WTC11 (cell line): ENCODE data around the gene CHN1. TPM values are rescaled to one million over a fixed set of nuclear protein-coding genes. Genes with fewer than 3 reads are reported as not detected.

ENCODE experiments used
- ARID4B ChIP-seq: sonication (generic); formaldehyde crosslinking; IDR thresholded peaks from 2 replicates; pipeline ENCODE4 v1.8.0; 2023; ENCODE audit warnings: missing genetic modification reagents, mild to moderate bottlenecking, borderline replicate concordance
- CBFB ChIP-seq: sonication (generic); formaldehyde crosslinking; IDR thresholded peaks from 2 replicates; pipeline ENCODE4 v1.8.1; 2022; ENCODE audit warnings: mild to moderate bottlenecking, low read depth, missing genetic modification reagents
- CREM ChIP-seq: sonication (generic); formaldehyde crosslinking; IDR thresholded peaks from 2 replicates; pipeline ENCODE4 v1.8.1; 2022; ENCODE audit warnings: mild to moderate bottlenecking, missing genetic modification reagents, moderate library complexity
- ELF4 ChIP-seq: sonication (generic); formaldehyde crosslinking; IDR thresholded peaks from 2 replicates; pipeline ENCODE4 v1.8.1; 2022; ENCODE audit warnings: low read depth, mild to moderate bottlenecking, moderate library complexity, missing genetic modification reagents
- FOXP1 ChIP-seq: sonication (generic); formaldehyde crosslinking; IDR thresholded peaks from 2 replicates; pipeline ENCODE4 v1.8.0; 2022; ENCODE audit warnings: missing genetic modification reagents, mild to moderate bottlenecking, moderate library complexity, borderline replicate concordance
- GABPB1 ChIP-seq: sonication (generic); formaldehyde crosslinking; IDR thresholded peaks from 2 replicates; pipeline ENCODE4 v1.8.1; 2023; ENCODE audit warnings: mild to moderate bottlenecking, missing genetic modification reagents
- HMGXB4 ChIP-seq: sonication (generic); formaldehyde crosslinking; IDR thresholded peaks from 2 replicates; pipeline ENCODE4 v1.8.1; 2023; ENCODE audit warnings: mild to moderate bottlenecking, moderate library complexity, missing genetic modification reagents
- IRF2 ChIP-seq: sonication (generic); formaldehyde crosslinking; IDR thresholded peaks from 2 replicates; pipeline ENCODE4 v1.8.0; 2022; ENCODE audit warnings: low read depth, missing genetic modification reagents, borderline replicate concordance
- NR1H2 ChIP-seq: sonication (generic); formaldehyde crosslinking; IDR thresholded peaks from 2 replicates; pipeline ENCODE4 v1.9.0; 2021; ENCODE audit warnings: mild to moderate bottlenecking, moderate library complexity, missing genetic modification reagents
- PRRX2 ChIP-seq: fragments of 250-450 bp; sonication (Bioruptor Pico); IDR thresholded peaks from 2 replicates; pipeline ENCODE4 v1.8.0; 2021; ENCODE audit warnings: mild to moderate bottlenecking
- SMAD3 ChIP-seq: sonication (generic); formaldehyde crosslinking; IDR thresholded peaks from 2 replicates; pipeline ENCODE4 v1.8.0; 2022; ENCODE audit warnings: missing genetic modification reagents, mild to moderate bottlenecking, borderline replicate concordance
- SP1 ChIP-seq: sonication (generic); formaldehyde crosslinking; conservative IDR thresholded peaks from 2 replicates; pipeline ENCODE4 v1.8.1; 2022; ENCODE audit warnings: missing genetic modification reagents
- TEAD4 ChIP-seq: sonication (generic); formaldehyde crosslinking; IDR thresholded peaks from 2 replicates; pipeline ENCODE4 v1.8.0; 2022; ENCODE audit warnings: mild to moderate bottlenecking, missing genetic modification reagents
- TP53 ChIP-seq: sonication (generic); formaldehyde crosslinking; IDR thresholded peaks from 2 replicates; pipeline ENCODE4 v1.8.1; 2023; ENCODE audit warnings: mild to moderate bottlenecking, missing genetic modification reagents
- USF2 ChIP-seq: sonication (generic); formaldehyde crosslinking; IDR thresholded peaks from 2 replicates; pipeline ENCODE4 v1.8.1; 2023; ENCODE audit warnings: mild to moderate bottlenecking, missing genetic modification reagents, moderate library complexity
- ZMAT4 ChIP-seq: fragments of 250-450 bp; sonication (Bioruptor Pico); IDR thresholded peaks from 2 replicates; pipeline ENCODE4 v1.9.0; 2021; ENCODE audit warnings: mild to moderate bottlenecking
- ZNF263 ChIP-seq: sonication (generic); formaldehyde crosslinking; IDR thresholded peaks from 2 replicates; pipeline ENCODE4 v1.8.1; 2022; ENCODE audit warnings: low read depth, mild to moderate bottlenecking, moderate library complexity, missing genetic modification reagents
- total RNA-seq: library from RNA; stranded (reverse); gene quantifications from 3 replicates; pipeline ENCODE4 v1.2.3, GENCODE V29; 2021
- TF ChIP-seq, protein P1 (sequence below): sonication (generic); formaldehyde crosslinking; IDR thresholded peaks from 2 replicates; pipeline ENCODE4 v1.8.0; 2022; ENCODE audit warnings: mild to moderate bottlenecking, missing genetic modification reagents
- TF ChIP-seq, protein P2 (sequence below): sonication (generic); formaldehyde crosslinking; IDR thresholded peaks from 2 replicates; pipeline ENCODE4 v1.8.0; 2023; ENCODE audit warnings: mild to moderate bottlenecking, missing genetic modification reagents
- TF ChIP-seq, protein P3 (sequence below): sonication (generic); formaldehyde crosslinking; IDR thresholded peaks from 2 replicates; pipeline ENCODE4 v1.8.1; 2023; ENCODE audit warnings: mild to moderate bottlenecking, missing genetic modification reagents
- TF ChIP-seq, protein P4 (sequence below): sonication (generic); formaldehyde crosslinking; IDR thresholded peaks from 2 replicates; pipeline ENCODE4 v1.8.0; 2022; ENCODE audit warnings: mild to moderate bottlenecking, missing genetic modification reagents
- TF ChIP-seq, protein P5 (sequence below): fragments of 250-450 bp; sonication (Bioruptor Pico); IDR thresholded peaks from 2 replicates; pipeline ENCODE4 v1.8.0; 2021; ENCODE audit warnings: mild to moderate bottlenecking

The CHN1 gene
- total RNA-seq, 1 experiment from 2014 or later, result 30.0 TPM

DNA sequence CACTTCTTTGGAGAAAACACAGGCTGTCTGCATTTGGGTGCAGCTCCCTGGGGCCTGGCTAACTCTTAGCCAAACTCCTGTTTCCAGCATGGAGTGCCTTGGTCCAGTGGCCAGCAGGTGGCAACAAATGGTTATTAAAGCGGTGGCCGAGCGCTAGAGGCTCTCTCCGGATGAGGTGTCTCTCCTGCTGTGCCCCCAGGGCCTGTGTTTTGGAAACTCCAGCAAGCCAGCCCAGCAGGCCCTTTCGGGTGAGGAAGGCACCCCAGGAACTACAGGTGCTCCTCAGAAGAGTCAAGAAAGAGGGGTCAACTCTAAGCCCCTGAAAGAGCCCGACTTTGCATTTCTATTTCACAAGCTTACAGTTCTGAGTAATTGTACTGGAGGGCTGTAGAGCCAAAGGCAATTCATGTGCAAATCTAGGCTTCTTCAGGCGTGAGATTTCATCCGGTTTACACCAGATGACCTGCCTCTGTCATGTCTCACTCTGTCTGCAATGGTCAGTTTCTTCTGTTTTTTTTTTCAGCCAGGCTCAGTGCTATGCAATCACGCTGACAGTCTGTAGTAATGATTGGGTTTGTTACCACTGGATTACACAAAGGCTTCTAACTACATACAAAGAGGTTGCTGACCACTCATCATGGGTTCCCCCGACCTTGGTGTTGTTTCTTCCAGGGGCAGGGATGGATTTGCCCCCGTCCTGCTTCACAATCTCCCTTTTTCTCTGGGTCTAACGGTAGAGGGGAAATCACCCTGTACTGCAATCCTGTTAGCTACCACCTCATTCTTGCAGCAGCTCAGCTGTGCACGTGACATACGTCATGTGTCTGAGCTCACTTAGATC lies 233.3 kb downstream of the CHN1 start (continued):
- TF ChIP-seq HMGXB4 (CRISPR knock-in tag) (peak; percentile 77; the same call in 1 of the 2 replicates), ARID4B (CRISPR knock-in tag) (no peak), GABPB1 (CRISPR knock-in tag) (no peak), ZNF263 (CRISPR knock-in tag) (no peak), USF2 (CRISPR knock-in tag) (peak; percentile 75), PRRX2 (CRISPR knock-in tag) (no peak), SMAD3 (CRISPR knock-in tag) (no peak), SP1 (CRISPR knock-in tag) (peak; percentile 30; the same call in 1 of the 2 replicates), CBFB (CRISPR knock-in tag) (peak; percentile 66; the same call in 1 of the 2 replicates), IRF2 (no peak), FOXP1 (CRISPR knock-in tag) (peak; percentile 52; the same call in 1 of the 2 replicates), ZMAT4 (CRISPR knock-in tag) (no peak), ELF4 (CRISPR knock-in tag) (no peak), NR1H2 (CRISPR knock-in tag) (no peak), CREM (peak; percentile 65; the same call in 1 of the 2 replicates), TP53 (CRISPR knock-in tag) (peak; percentile 67; the same call in 1 of the 2 replicates), TEAD4 (CRISPR knock-in tag) (no peak)
- TF ChIP-seq, protein P1, sequence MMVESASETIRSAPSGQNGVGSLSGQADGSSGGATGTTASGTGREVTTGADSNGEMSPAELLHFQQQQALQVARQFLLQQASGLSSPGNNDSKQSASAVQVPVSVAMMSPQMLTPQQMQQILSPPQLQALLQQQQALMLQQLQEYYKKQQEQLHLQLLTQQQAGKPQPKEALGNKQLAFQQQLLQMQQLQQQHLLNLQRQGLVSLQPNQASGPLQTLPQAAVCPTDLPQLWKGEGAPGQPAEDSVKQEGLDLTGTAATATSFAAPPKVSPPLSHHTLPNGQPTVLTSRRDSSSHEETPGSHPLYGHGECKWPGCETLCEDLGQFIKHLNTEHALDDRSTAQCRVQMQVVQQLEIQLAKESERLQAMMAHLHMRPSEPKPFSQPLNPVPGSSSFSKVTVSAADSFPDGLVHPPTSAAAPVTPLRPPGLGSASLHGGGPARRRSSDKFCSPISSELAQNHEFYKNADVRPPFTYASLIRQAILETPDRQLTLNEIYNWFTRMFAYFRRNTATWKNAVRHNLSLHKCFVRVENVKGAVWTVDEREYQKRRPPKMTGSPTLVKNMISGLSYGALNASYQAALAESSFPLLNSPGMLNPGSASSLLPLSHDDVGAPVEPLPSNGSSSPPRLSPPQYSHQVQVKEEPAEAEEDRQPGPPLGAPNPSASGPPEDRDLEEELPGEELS, result no peak
- TF ChIP-seq, protein P2, sequence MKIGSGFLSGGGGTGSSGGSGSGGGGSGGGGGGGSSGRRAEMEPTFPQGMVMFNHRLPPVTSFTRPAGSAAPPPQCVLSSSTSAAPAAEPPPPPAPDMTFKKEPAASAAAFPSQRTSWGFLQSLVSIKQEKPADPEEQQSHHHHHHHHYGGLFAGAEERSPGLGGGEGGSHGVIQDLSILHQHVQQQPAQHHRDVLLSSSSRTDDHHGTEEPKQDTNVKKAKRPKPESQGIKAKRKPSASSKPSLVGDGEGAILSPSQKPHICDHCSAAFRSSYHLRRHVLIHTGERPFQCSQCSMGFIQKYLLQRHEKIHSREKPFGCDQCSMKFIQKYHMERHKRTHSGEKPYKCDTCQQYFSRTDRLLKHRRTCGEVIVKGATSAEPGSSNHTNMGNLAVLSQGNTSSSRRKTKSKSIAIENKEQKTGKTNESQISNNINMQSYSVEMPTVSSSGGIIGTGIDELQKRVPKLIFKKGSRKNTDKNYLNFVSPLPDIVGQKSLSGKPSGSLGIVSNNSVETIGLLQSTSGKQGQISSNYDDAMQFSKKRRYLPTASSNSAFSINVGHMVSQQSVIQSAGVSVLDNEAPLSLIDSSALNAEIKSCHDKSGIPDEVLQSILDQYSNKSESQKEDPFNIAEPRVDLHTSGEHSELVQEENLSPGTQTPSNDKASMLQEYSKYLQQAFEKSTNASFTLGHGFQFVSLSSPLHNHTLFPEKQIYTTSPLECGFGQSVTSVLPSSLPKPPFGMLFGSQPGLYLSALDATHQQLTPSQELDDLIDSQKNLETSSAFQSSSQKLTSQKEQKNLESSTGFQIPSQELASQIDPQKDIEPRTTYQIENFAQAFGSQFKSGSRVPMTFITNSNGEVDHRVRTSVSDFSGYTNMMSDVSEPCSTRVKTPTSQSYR, result no peak
- TF ChIP-seq, protein P3, sequence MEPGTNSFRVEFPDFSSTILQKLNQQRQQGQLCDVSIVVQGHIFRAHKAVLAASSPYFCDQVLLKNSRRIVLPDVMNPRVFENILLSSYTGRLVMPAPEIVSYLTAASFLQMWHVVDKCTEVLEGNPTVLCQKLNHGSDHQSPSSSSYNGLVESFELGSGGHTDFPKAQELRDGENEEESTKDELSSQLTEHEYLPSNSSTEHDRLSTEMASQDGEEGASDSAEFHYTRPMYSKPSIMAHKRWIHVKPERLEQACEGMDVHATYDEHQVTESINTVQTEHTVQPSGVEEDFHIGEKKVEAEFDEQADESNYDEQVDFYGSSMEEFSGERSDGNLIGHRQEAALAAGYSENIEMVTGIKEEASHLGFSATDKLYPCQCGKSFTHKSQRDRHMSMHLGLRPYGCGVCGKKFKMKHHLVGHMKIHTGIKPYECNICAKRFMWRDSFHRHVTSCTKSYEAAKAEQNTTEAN (CRISPR knock-in tag), result peak; percentile 69; the same call in 1 of the 2 replicates
- TF ChIP-seq, protein P4, sequence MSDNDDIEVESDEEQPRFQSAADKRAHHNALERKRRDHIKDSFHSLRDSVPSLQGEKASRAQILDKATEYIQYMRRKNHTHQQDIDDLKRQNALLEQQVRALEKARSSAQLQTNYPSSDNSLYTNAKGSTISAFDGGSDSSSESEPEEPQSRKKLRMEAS, result peak; percentile 53; the same call in 1 of the 2 replicates
- TF ChIP-seq, protein P5, sequence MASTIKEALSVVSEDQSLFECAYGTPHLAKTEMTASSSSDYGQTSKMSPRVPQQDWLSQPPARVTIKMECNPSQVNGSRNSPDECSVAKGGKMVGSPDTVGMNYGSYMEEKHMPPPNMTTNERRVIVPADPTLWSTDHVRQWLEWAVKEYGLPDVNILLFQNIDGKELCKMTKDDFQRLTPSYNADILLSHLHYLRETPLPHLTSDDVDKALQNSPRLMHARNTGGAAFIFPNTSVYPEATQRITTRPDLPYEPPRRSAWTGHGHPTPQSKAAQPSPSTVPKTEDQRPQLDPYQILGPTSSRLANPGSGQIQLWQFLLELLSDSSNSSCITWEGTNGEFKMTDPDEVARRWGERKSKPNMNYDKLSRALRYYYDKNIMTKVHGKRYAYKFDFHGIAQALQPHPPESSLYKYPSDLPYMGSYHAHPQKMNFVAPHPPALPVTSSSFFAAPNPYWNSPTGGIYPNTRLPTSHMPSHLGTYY (CRISPR knock-in tag), result peak; percentile 85; the same call in 1 of the 2 replicates
